ENCODE data around the gene ANKRD27.

DNA sequence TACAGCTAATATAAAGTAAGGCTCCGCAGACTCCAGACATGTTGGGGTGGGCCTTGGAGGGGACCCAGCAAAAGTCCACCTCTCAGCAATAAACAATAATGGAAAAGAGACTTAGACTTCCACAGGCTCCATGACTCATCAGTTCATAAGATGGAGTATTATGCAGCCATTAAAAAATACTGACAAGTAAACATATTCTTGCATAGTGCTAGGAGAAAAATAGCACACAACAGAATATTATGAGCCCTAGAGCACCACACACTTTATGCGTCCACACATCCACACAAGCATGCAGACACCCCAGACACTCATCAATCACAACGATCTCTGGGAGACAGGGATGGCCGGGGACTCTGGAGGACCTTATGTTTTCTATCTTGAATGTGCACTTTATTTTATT, 48.0 kb downstream of the ANKRD27 start:
- no peak for TF ChIP-seq POLR2A (IDR thresholded peaks at IDR 0.05; ENCODE audit: low read length)
- TF ChIP-seq GATA1 (IDR thresholded peaks at IDR 0.05; ENCODE audit: low read depth, low read length), result no peak

All from erythroblast (primary cell).